GM12865 (cell line): Measurements from ENCODE around the gene LCN9.

Experiments used
- DNase-seq: peaks from one replicate; pipeline ENCODE4 v3.0.0; 2010; ENCODE audit warnings: low read depth
- H3K4me3 ChIP-seq: 2 replicates; pipeline ENCODE4 v1.5.1; 2011; ENCODE audit warnings: mild to moderate bottlenecking, low read depth, low read length, control low read depth
- TF ChIP-seq, protein P1 (sequence below): IDR thresholded peaks from 2 replicates; pipeline ENCODE4 v1.5.1; 2011; ENCODE audit warnings: low read length, control low read depth, low read depth, inconsistent platforms; ENCODE audit not compliant: insufficient read depth; ENCODE audit errors: missing control alignments

LCN9 gene

DNA sequence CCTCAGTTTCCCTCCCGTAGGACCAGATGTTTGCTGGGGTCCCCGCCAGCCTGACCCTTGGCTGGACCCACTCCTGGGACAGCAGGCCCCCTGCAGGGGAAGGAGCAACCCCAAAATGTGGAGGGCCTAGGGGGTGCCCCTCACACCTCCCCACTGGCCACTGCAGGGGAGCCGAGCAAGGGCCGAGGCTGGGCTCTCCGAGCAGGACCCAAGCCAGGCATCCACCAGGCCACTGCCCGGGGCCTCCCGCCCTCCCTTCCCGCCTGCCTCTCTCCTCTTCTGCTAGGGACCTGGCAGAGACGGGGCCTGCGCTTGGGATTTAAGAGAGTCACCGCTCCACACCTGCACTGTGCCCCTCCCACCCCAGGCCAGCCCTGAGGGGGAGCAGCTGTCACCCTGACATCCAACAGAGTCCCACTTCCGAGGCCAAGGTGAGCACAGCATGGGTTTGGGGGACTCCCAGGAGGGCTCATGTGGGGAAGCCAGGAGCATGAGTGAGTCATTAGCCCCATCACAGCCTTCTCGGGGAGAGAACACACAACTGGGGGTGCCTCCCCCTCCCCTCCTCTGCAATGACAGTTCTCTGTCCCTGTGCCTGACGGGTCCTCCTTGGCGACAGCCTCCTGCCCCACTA lies 20.4 kb downstream of the LCN9 start:
- no peak for DNase-seq
- TF ChIP-seq, protein P1, sequence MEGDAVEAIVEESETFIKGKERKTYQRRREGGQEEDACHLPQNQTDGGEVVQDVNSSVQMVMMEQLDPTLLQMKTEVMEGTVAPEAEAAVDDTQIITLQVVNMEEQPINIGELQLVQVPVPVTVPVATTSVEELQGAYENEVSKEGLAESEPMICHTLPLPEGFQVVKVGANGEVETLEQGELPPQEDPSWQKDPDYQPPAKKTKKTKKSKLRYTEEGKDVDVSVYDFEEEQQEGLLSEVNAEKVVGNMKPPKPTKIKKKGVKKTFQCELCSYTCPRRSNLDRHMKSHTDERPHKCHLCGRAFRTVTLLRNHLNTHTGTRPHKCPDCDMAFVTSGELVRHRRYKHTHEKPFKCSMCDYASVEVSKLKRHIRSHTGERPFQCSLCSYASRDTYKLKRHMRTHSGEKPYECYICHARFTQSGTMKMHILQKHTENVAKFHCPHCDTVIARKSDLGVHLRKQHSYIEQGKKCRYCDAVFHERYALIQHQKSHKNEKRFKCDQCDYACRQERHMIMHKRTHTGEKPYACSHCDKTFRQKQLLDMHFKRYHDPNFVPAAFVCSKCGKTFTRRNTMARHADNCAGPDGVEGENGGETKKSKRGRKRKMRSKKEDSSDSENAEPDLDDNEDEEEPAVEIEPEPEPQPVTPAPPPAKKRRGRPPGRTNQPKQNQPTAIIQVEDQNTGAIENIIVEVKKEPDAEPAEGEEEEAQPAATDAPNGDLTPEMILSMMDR: no peak
- no peak overlapping the region for H3K4me3 ChIP-seq

DNA sequence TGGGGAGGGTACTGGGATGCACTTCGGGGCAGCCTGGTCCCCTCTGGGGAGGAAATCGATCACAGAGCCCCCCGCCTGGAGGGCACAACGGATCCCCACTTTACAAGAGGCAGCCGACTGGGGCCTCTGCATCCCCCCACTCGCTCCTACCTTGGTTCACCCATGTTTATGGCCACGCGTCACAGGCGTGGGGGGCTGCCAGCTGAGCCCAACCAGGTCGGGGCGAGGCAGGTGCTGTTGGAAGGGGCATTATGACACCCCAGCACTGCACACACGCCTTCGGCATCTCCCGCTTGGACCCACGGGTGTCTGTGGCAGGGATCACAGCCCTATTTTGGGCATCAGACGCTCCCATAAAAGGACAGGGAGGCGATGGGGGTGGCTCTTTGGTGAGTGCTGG lies 21.6 kb downstream of the LCN9 start:
- TF ChIP-seq, protein P1: no peak
- DNase-seq: no peak
- H3K4me3 ChIP-seq: no peak overlapping the region

DNA sequence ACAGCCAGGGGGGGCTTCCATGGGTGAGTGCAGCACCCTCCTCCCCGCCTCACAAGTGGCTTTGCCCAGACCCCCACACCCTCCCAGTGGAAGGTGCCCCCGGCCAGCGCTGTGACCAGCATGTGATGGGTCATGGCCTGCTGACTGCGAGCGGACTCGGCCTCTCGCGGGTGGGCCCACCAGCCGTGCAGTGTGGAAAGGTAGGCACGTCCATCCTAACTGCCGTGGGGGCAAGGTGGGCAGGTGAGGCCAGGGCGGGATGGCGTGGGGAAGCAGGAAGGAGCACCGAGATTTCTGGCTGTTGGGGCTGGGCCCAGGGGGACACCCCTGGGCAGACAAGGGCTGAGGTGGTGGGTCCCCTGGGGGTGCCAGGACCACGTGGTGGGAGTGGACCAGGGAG lies 24.1 kb downstream of the LCN9 start:
- no peak overlapping the region for H3K4me3 ChIP-seq
- TF ChIP-seq, protein P1: no peak
- DNase-seq: no peak

DNA sequence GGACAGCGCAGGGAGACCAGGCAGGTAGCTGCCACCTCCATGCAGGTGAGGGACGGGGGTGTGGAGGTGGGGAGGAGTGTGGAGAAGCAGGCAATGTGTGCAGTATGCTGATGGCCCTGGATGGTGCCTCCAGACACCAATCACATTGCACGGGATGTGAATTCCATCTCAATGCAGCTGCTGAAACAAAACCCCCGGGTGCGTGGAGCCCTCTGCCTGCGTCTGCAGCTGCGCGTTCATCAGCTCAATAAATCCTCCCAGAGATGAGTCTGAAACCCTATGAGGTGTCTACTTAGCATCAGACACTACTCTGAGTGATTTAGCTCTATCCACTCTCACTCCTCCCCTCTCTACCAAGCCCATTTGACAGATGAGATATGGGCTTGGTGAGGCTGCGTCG lies 25.9 kb downstream of the LCN9 start:
- TF ChIP-seq, protein P1: no peak
- no peak overlapping the region for H3K4me3 ChIP-seq
- no peak for DNase-seq

- H3K4me3 ChIP-seq: no peak overlapping the region
- DNase-seq: no peak
- TF ChIP-seq, protein P1: no peak
Measured at GRCh38 chr9:135690836-135691570, 27.9 kb downstream of the LCN9 start.

GRCh38 chr9:135692410-135692809 lies 29.3 kb downstream of the LCN9 start:
- no peak for DNase-seq
- TF ChIP-seq, protein P1: no peak
- H3K4me3 ChIP-seq: no peak overlapping the region
